Muscle layer of duodenum (tissue), 2 donors: ENCODE data around the gene FBXW4.

ENCODE experiments used
- H3K27ac ChIP-seq: one replicate; pipeline ENCODE4 v1.7.0; 2013; ENCODE audit warnings: mild to moderate bottlenecking, low read length
- H3K27me3 ChIP-seq: one replicate; pipeline ENCODE4 v1.7.0; 2013; ENCODE audit warnings: low read depth, mild to moderate bottlenecking, control low read depth, low read length
- H3K36me3 ChIP-seq, 2 donors: one replicate each; pipeline ENCODE4 v1.7.0; 2013; ENCODE audit warnings: low read length in 2 of 2, control low read depth in 1 of 2, mild to moderate bottlenecking in 1 of 2; ENCODE audit not compliant: insufficient read depth in 2 of 2, control insufficient read depth in 1 of 2
- H3K4me1 ChIP-seq, 2 donors: one replicate each; pipeline ENCODE4 v1.7.0; 2013; ENCODE audit warnings: low read length in 2 of 2, mild to moderate bottlenecking in 2 of 2, control low read depth in 1 of 2, moderate library complexity in 1 of 2; ENCODE audit not compliant: insufficient read depth in 2 of 2, control insufficient read depth in 1 of 2
- H3K4me3 ChIP-seq, 2 donors: one replicate each; pipeline ENCODE4 v1.7.0; 2013; ENCODE audit warnings: low read length in 2 of 2, low read depth in 1 of 2, mild to moderate bottlenecking in 1 of 2
- H3K9me3 ChIP-seq, 2 donors: one replicate each; pipeline ENCODE4 v1.7.0; 2013; ENCODE audit warnings: low read length in 2 of 2, control low read depth in 1 of 2, mild to moderate bottlenecking in 1 of 2; ENCODE audit not compliant: control insufficient read depth in 1 of 2
- donor health status: healthy.

Gene FBXW4

GRCh38 chr10:101569622-101570427 lies 125.1 kb downstream of the FBXW4 start:
- peak overlapping the region; percentile 50 to 73 for H3K4me3 ChIP-seq
- no peak overlapping the region for H3K27ac ChIP-seq
- no peaks in the 10 kb centered on the region for H3K36me3 ChIP-seq
- H3K4me1 ChIP-seq, result peaks cover 0 to 25% of the 10 kb centered on the region in 2 donors
- H3K27me3 ChIP-seq, result peaks cover 43% of the 10 kb centered on the region
- H3K9me3 ChIP-seq, result peaks cover 7% of the 10 kb centered on the region in 2 donors

GRCh38 chr10:101569323-101569621 lies 125.7 kb downstream of the FBXW4 start:
- Histone ChIP-seq H3K9me3 (peaks cover 7% of the 10 kb centered on the region in 2 donors), H3K36me3 (no peaks in the 10 kb centered on the region), H3K4me3 (peak overlapping the region in 1 of 2 donors; percentile 73), H3K27ac (no peak overlapping the region), H3K4me1 (peaks cover 0 to 25% of the 10 kb centered on the region in 2 donors), H3K27me3 (peaks cover 44% of the 10 kb centered on the region)

GRCh38 chr10:101568054-101568745 lies 126.8 kb downstream of the FBXW4 start:
- peaks cover 44% of the 10 kb centered on the region for H3K27me3 ChIP-seq
- no peak overlapping the region for H3K27ac ChIP-seq
- peaks cover 6% of the 10 kb centered on the region in 2 donors for H3K9me3 ChIP-seq
- H3K36me3 ChIP-seq, result no peaks in the 10 kb centered on the region
- H3K4me3 ChIP-seq, result no peak overlapping the region
- H3K4me1 ChIP-seq, result peaks cover 0 to 25% of the 10 kb centered on the region in 2 donors

GRCh38 chr10:101567165-101568006 lies 127.6 kb downstream of the FBXW4 start:
- peaks cover 44% of the 10 kb centered on the region for H3K27me3 ChIP-seq
- no peak overlapping the region for H3K4me3 ChIP-seq

GRCh38 chr10:101566333-101567164 lies 128.4 kb downstream of the FBXW4 start:
- Histone ChIP-seq H3K4me3 (peak overlapping the region in 1 of 2 donors; percentile 49), H3K36me3 (no peaks in the 10 kb centered on the region), H3K9me3 (no peaks in the 10 kb centered on the region), H3K4me1 (peaks cover 0 to 25% of the 10 kb centered on the region in 2 donors), H3K27me3 (peaks cover 44% of the 10 kb centered on the region), H3K27ac (no peak overlapping the region)

More at GRCh38 chr10:101567165-101568006, 127.6 kb downstream of the FBXW4 start:
- no peaks in the 10 kb centered on the region for H3K36me3 ChIP-seq
- H3K9me3 ChIP-seq, result no peaks in the 10 kb centered on the region
- H3K4me1 ChIP-seq, result peaks cover 0 to 25% of the 10 kb centered on the region in 2 donors
- H3K27ac ChIP-seq, result no peak overlapping the region

- Histone ChIP-seq H3K27me3 (peaks cover 44% of the 10 kb centered on the region), H3K4me1 (peaks cover 0 to 24% of the 10 kb centered on the region in 2 donors)
These were observed 129.0 kb downstream of the FBXW4 start for GRCh38 chr10:101565936-101566332.

GRCh38 chr10:101565370-101565900 lies 129.5 kb downstream of the FBXW4 start:
- peaks cover 44% of the 10 kb centered on the region for H3K27me3 ChIP-seq
- H3K9me3 ChIP-seq, result no peaks in the 10 kb centered on the region
- no peak overlapping the region for H3K4me3 ChIP-seq
- no peaks in the 10 kb centered on the region for H3K36me3 ChIP-seq
- no peak overlapping the region for H3K27ac ChIP-seq
- H3K4me1 ChIP-seq, result peaks cover 0 to 19% of the 10 kb centered on the region in 2 donors

More at GRCh38 chr10:101565936-101566332, 129.0 kb downstream of the FBXW4 start:
- Histone ChIP-seq H3K9me3 (no peaks in the 10 kb centered on the region), H3K27ac (no peak overlapping the region), H3K36me3 (no peaks in the 10 kb centered on the region), H3K4me3 (peak overlapping the region in 1 of 2 donors; percentile 49)

GRCh38 chr10:101564490-101564991 lies 130.4 kb downstream of the FBXW4 start:
- H3K4me1 ChIP-seq, result peaks cover 0 to 12% of the 10 kb centered on the region in 2 donors
- peaks cover 41% of the 10 kb centered on the region for H3K27me3 ChIP-seq
- no peaks in the 10 kb centered on the region for H3K9me3 ChIP-seq
- no peak overlapping the region for H3K27ac ChIP-seq
- H3K4me3 ChIP-seq, result no peak overlapping the region
- no peaks in the 10 kb centered on the region for H3K36me3 ChIP-seq

GRCh38 chr10:101563497-101564040 lies 131.4 kb downstream of the FBXW4 start:
- Histone ChIP-seq H3K36me3 (no peaks in the 10 kb centered on the region), H3K27me3 (peaks cover 33% of the 10 kb centered on the region), H3K4me1 (peaks cover 0 to 7% of the 10 kb centered on the region in 2 donors), H3K27ac (no peak overlapping the region), H3K4me3 (no peak overlapping the region), H3K9me3 (no peaks in the 10 kb centered on the region)

GRCh38 chr10:101563007-101563406 lies 132.0 kb downstream of the FBXW4 start:
- Histone ChIP-seq H3K4me1 (peaks cover 0 to 7% of the 10 kb centered on the region in 2 donors), H3K27ac (no peak overlapping the region), H3K9me3 (no peaks in the 10 kb centered on the region), H3K36me3 (no peaks in the 10 kb centered on the region), H3K4me3 (no peak overlapping the region), H3K27me3 (peaks cover 28% of the 10 kb centered on the region)
